ENCODE measurements around the gene RAD23A.

GRCh38 chr19:12935071-12935470 lies 10.6 kb upstream of the RAD23A start:
- TF ChIP-seq, protein P1, sequence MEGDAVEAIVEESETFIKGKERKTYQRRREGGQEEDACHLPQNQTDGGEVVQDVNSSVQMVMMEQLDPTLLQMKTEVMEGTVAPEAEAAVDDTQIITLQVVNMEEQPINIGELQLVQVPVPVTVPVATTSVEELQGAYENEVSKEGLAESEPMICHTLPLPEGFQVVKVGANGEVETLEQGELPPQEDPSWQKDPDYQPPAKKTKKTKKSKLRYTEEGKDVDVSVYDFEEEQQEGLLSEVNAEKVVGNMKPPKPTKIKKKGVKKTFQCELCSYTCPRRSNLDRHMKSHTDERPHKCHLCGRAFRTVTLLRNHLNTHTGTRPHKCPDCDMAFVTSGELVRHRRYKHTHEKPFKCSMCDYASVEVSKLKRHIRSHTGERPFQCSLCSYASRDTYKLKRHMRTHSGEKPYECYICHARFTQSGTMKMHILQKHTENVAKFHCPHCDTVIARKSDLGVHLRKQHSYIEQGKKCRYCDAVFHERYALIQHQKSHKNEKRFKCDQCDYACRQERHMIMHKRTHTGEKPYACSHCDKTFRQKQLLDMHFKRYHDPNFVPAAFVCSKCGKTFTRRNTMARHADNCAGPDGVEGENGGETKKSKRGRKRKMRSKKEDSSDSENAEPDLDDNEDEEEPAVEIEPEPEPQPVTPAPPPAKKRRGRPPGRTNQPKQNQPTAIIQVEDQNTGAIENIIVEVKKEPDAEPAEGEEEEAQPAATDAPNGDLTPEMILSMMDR (IDR thresholded peaks at IDR 0.05), result no peak
- TF ChIP-seq POLR2A (IDR thresholded peaks at IDR 0.05), result no peak
